ENCODE results near the gene RPS6KB1.

The RPS6KB1 gene

DNA sequence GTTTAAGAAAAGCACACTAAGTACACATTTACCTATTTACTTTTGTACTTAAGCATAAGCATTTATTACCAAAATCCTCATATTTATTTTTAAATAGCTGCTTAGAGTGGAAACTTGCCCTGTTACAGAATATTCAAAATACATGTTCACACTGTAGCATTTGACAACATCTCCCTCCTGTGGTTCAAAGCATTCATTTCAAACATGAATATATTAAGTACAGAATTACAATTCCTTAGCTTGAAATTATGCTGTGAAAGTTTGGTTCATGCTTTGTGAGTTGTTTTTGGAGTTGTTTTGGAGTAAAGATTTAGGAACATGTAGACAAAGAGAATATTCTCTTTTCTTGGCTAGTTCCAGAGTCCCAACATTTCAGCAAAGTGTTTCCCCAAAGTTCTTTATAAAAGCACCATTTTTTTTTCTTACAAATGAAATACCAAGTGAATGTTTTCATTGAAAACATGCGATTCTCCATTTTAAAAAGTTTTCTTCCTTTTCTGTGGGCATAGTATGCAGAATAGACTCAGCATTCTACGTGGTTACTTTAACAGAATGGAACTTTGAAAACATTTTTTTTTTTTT is 33.4 kb upstream of the RPS6KB1 start:
- Histone ChIP-seq H4K20me1 (ENCODE audit: low read depth, low read length) (no peaks in the 10 kb centered on the region), H3K27ac (ENCODE audit: low read depth, low read length) (no peak overlapping the region), H3K36me3 (ENCODE audit: low read length) (no peaks in the 10 kb centered on the region), H3K9ac (ENCODE audit: low read length) (no peak overlapping the region), H3K9me2 (replicated peaks; ENCODE audit: insufficient read depth, low read length) (no peaks in the 10 kb centered on the region), H3K79me2 (ENCODE audit: insufficient read depth, low read length) (no peaks in the 10 kb centered on the region), H3F3A (ENCODE audit: insufficient read depth) (no peaks in the 10 kb centered on the region), H2AFZ (ENCODE audit: low read depth, low read length, severe bottlenecking) (no peak overlapping the region), H3K9me3 (ENCODE audit: insufficient read depth, low read length) (no peaks in the 10 kb centered on the region), H3K27me3 (ENCODE audit: low read length) (no peaks in the 10 kb centered on the region), H3K4me2 (ENCODE audit: low read depth, low read length, poor library complexity, severe bottlenecking) (no peak overlapping the region), H3K4me3 (ENCODE audit: insufficient read depth, low read length, poor library complexity, severe bottlenecking) (no peak overlapping the region)
- TF ChIP-seq EZH2phosphoT487 (conservative IDR thresholded peaks at IDR 0.05; ENCODE audit: low read length), result no peak
- TF ChIP-seq, protein P1, sequence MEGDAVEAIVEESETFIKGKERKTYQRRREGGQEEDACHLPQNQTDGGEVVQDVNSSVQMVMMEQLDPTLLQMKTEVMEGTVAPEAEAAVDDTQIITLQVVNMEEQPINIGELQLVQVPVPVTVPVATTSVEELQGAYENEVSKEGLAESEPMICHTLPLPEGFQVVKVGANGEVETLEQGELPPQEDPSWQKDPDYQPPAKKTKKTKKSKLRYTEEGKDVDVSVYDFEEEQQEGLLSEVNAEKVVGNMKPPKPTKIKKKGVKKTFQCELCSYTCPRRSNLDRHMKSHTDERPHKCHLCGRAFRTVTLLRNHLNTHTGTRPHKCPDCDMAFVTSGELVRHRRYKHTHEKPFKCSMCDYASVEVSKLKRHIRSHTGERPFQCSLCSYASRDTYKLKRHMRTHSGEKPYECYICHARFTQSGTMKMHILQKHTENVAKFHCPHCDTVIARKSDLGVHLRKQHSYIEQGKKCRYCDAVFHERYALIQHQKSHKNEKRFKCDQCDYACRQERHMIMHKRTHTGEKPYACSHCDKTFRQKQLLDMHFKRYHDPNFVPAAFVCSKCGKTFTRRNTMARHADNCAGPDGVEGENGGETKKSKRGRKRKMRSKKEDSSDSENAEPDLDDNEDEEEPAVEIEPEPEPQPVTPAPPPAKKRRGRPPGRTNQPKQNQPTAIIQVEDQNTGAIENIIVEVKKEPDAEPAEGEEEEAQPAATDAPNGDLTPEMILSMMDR (IDR thresholded peaks at IDR 0.05; ENCODE audit: insufficient read depth, low read length, poor library complexity, severe bottlenecking), result no peak

DNA sequence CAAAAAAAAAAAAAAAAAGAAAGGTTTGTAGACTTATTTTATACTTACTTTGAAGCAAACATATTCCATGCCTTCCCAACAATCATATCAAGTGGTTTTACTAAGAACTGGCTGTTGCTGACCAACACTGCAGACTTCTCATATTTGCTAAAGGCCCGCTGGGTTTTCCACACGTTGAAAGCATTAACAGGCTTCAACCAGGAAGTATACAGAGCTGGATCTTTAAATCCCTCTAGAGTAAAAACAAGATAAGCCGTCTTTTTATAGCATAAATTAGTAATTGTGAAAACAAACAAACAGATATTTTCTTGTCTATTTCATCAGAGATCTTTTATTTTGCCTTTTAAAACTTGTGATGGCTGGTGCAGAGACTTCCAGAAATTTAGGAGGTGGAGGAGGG is 29.3 kb upstream of the RPS6KB1 start:
- Histone ChIP-seq H3K79me2 (ENCODE audit: insufficient read depth, low read length) (no peaks in the 10 kb centered on the region), H3K4me2 (ENCODE audit: low read depth, low read length, poor library complexity, severe bottlenecking) (no peak overlapping the region), H3K27me3 (ENCODE audit: low read length) (no peaks in the 10 kb centered on the region), H3K9ac (ENCODE audit: low read length) (no peak overlapping the region), H3F3A (ENCODE audit: insufficient read depth) (no peaks in the 10 kb centered on the region), H3K9me2 (replicated peaks; ENCODE audit: insufficient read depth, low read length) (no peaks in the 10 kb centered on the region), H3K36me3 (ENCODE audit: low read length) (no peaks in the 10 kb centered on the region), H4K20me1 (ENCODE audit: low read depth, low read length) (no peaks in the 10 kb centered on the region), H2AFZ (ENCODE audit: low read depth, low read length, severe bottlenecking) (no peak overlapping the region), H3K9me3 (ENCODE audit: insufficient read depth, low read length) (no peaks in the 10 kb centered on the region), H3K4me3 (ENCODE audit: insufficient read depth, low read length, poor library complexity, severe bottlenecking) (no peak overlapping the region), H3K27ac (ENCODE audit: low read depth, low read length) (no peak overlapping the region)
- no peak for TF ChIP-seq EZH2phosphoT487 (conservative IDR thresholded peaks at IDR 0.05; ENCODE audit: low read length)
- TF ChIP-seq, protein P1 (IDR thresholded peaks at IDR 0.05; ENCODE audit: insufficient read depth, low read length, poor library complexity, severe bottlenecking), result no peak

DNA sequence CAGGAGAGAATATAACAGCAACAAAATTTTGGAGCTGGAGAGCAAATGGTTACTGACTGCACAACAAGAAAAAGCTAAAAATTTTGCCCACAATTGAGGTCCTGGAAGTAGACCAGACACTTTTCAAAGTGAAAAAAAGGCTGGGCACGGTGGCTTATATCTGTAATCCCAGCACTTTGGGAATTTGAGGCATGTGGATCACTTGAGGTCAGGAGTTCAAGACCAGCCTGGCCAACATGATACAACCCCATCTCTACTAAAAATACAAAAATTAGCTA is 23.0 kb upstream of the RPS6KB1 start:
- H3F3A ChIP-seq (ENCODE audit: insufficient read depth), result no peaks in the 10 kb centered on the region
- no peaks in the 10 kb centered on the region for H3K36me3 ChIP-seq (ENCODE audit: low read length)
- H3K27ac ChIP-seq (ENCODE audit: low read depth, low read length), result no peak overlapping the region
- H3K4me2 ChIP-seq (ENCODE audit: low read depth, low read length, poor library complexity, severe bottlenecking), result no peak overlapping the region
- no peaks in the 10 kb centered on the region for H3K79me2 ChIP-seq (ENCODE audit: insufficient read depth, low read length)
- no peaks in the 10 kb centered on the region for H4K20me1 ChIP-seq (ENCODE audit: low read depth, low read length)
- no peaks in the 10 kb centered on the region for H3K27me3 ChIP-seq (ENCODE audit: low read length)
- TF ChIP-seq EZH2phosphoT487 (conservative IDR thresholded peaks at IDR 0.05; ENCODE audit: low read length), result no peak
- TF ChIP-seq, protein P1 (IDR thresholded peaks at IDR 0.05; ENCODE audit: insufficient read depth, low read length, poor library complexity, severe bottlenecking), result no peak
- no peak overlapping the region for H2AFZ ChIP-seq (ENCODE audit: low read depth, low read length, severe bottlenecking)
- H3K9me2 ChIP-seq (replicated peaks; ENCODE audit: insufficient read depth, low read length), result no peaks in the 10 kb centered on the region
- no peaks in the 10 kb centered on the region for H3K9me3 ChIP-seq (ENCODE audit: insufficient read depth, low read length)
- H3K4me3 ChIP-seq (ENCODE audit: insufficient read depth, low read length, poor library complexity, severe bottlenecking), result no peak overlapping the region
- H3K9ac ChIP-seq (ENCODE audit: low read length), result no peak overlapping the region
